Panc1 (cell line): ENCODE data around the gene PDE11A. TPM values are rescaled to one million over a fixed set of nuclear protein-coding genes. Genes with fewer than 3 reads are reported as not detected.

Experiments
- ATAC-seq: fragments of 200-7000 bp; cut with Tn5 transposase; 2 replicates; pipeline ENCODE4 v1.9.1; 2020; ENCODE audit warnings: mild to moderate bottlenecking, moderate library complexity
- BruUV-seq: library from RNA; stranded (reverse); fragments of 400-500 nt; replicated peaks from 2 replicates; lab custom pipeline; 2021; lab: Mats Ljungman, UMichigan
- CTCF ChIA-PET: fragments of 300-600 bp; sonication (Branson Sonifier 250); formaldehyde crosslinking; loops from one replicate; lab custom pipeline; 2022; ENCODE audit warnings: antibody characterized with exemption; lab: Charles Lee
- POLR2A ChIA-PET: fragments of 300-600 bp; sonication (Branson Sonifier 250); formaldehyde crosslinking; loops from one replicate; lab custom pipeline; 2022; ENCODE audit warnings: antibody characterized with exemption; lab: Charles Lee
- DNase-seq: peaks from one replicate; pipeline ENCODE4 v3.0.0-alpha.2; 2010; ENCODE audit warnings: low read depth, low spot score
- H3K27ac ChIP-seq: 2 replicates; pipeline ENCODE4 v1.5.1; 2011; ENCODE audit warnings: mild to moderate bottlenecking, low read length, inconsistent platforms
- H3K27me3 ChIP-seq: fragments of 200-500 bp; sonication (Bioruptor generic); 2 replicates; pipeline ENCODE4 v1.6.0; 2014; ENCODE audit warnings: low read length, inconsistent platforms; ENCODE audit not compliant: control insufficient read depth, insufficient read depth
- H3K36me3 ChIP-seq: fragments of 200-500 bp; sonication (Bioruptor generic); 2 replicates; pipeline ENCODE4 v1.5.1; 2014; ENCODE audit warnings: inconsistent platforms, mild to moderate bottlenecking, low read length, moderate library complexity; ENCODE audit not compliant: control insufficient read depth, insufficient read depth
- H3K4me1 ChIP-seq: 2 replicates; pipeline ENCODE4 v1.5.1; 2011; ENCODE audit warnings: inconsistent platforms, mild to moderate bottlenecking, low read length, moderate library complexity; ENCODE audit not compliant: control insufficient read depth, insufficient read depth
- H3K4me3 ChIP-seq, 2 experiments: 2 replicates each; pipeline ENCODE4 v1.5.1; 2011 to 2012; ENCODE audit warnings: low read depth in 2 of 2, low read length in 2 of 2, mild to moderate bottlenecking in 2 of 2, inconsistent platforms in 1 of 2, moderate library complexity in 1 of 2
- H3K9me3 ChIP-seq: fragments of 200-500 bp; sonication (Bioruptor generic); 2 replicates; pipeline ENCODE4 v1.5.1; 2014; ENCODE audit warnings: low read depth, mild to moderate bottlenecking, inconsistent platforms, low read length, moderate library complexity; ENCODE audit not compliant: control insufficient read depth, insufficient read depth
- CTCF ChIP-seq: fragments of 450-650 bp; IDR thresholded peaks from 2 replicates; pipeline ENCODE4 v1.5.1; 2017; ENCODE audit warnings: mild to moderate bottlenecking
- POLR2AphosphoS5 ChIP-seq: IDR thresholded peaks from 2 replicates; pipeline ENCODE4 v1.6.1; 2012; ENCODE audit warnings: mild to moderate bottlenecking, low read depth, low read length, moderate library complexity
- REST ChIP-seq, 2 experiments: IDR thresholded peaks; 2 replicates each; pipeline ENCODE4 v1.6.1; 2011 to 2012; ENCODE audit warnings: low read depth in 2 of 2, control low read depth in 1 of 2, low read length in 1 of 2, mild to moderate bottlenecking in 1 of 2, moderate library complexity in 1 of 2; ENCODE audit not compliant: insufficient read depth in 1 of 2
- SIN3A ChIP-seq: IDR thresholded peaks from 2 replicates; pipeline ENCODE4 v1.6.1; 2012; ENCODE audit warnings: low read depth, mild to moderate bottlenecking, low read length, moderate library complexity, borderline replicate concordance; ENCODE audit not compliant: insufficient read depth
- TCF7L2 ChIP-seq: IDR thresholded peaks from 2 replicates; pipeline ENCODE4 v1.6.1; 2011; ENCODE audit warnings: mild to moderate bottlenecking, low read depth, low read length, inconsistent platforms
- in situ Hi-C: cut with HindIII; loops from 2 replicates; pipeline ENCODE4 v1.10.0; 2016; ENCODE audit warnings: low sequenced_read_pairs, low pct_unique_long_range_greater_than_20kb
- intact Hi-C: fragments of 100-400 bp; cut with micrococcal nuclease; formaldehyde crosslinking; loops from one replicate; pipeline ENCODE4 v1.10.0; 2022; ENCODE audit not compliant: unreplicated experiment
- total RNA-seq: library from RNA; stranded (reverse); gene quantifications from one replicate; pipeline ENCODE4 v1.2.1, GENCODE V29; 2021; ENCODE audit not compliant: unreplicated experiment

The PDE11A gene
- total RNA-seq, 1 experiment from 2014 or later = not detected

- ChIA-PET POLR2A (no interaction called here), CTCF (no interaction called here)
- no peak for ATAC-seq
- Histone ChIP-seq H3K36me3 (no peaks in the 10 kb centered on the region), H3K27me3 (peaks cover 3% of the 10 kb centered on the region; the same call in 1 of the 2 replicates), H3K9me3 (no peaks in the 10 kb centered on the region), H3K4me1 (no peaks in the 10 kb centered on the region), H3K27ac (no peak overlapping the region), H3K4me3 (no peak overlapping the region)
- in situ Hi-C loops (no loop called here), intact Hi-C loops (no loop called here)
- DNase-seq = no peak
- BruUV-seq = no TSS peak
- TF ChIP-seq REST (IDR thresholded peaks at IDR 0.05; ENCODE audit: insufficient read depth in 1 of 2, low read depth in 2 of 2, low read length in 1 of 2) (no peak), SIN3A (no peak), POLR2AphosphoS5 (no peak), CTCF (no peak), TCF7L2 (no peak)
Observed at GRCh38 chr2:177747384-177747783, 325.2 kb downstream of the PDE11A start.

- ChIA-PET POLR2A (no interaction called here), CTCF (no interaction called here)
- intact Hi-C loops (no loop called here), in situ Hi-C loops (no loop called here)
- Histone ChIP-seq H3K27me3 (peaks cover 2% of the 10 kb centered on the region; the same call in 1 of the 2 replicates), H3K27ac (no peak overlapping the region), H3K4me1 (no peaks in the 10 kb centered on the region), H3K4me3 (no peak overlapping the region), H3K9me3 (no peaks in the 10 kb centered on the region), H3K36me3 (no peaks in the 10 kb centered on the region)
- BruUV-seq = no TSS peak
- TF ChIP-seq TCF7L2 (no peak), SIN3A (no peak), CTCF (no peak), REST (IDR thresholded peaks at IDR 0.05; ENCODE audit: insufficient read depth in 1 of 2, low read depth in 2 of 2, low read length in 1 of 2) (no peak), POLR2AphosphoS5 (no peak)
- no peak for DNase-seq
- no peak for ATAC-seq
Observed at GRCh38 chr2:177746358-177746757, 326.2 kb downstream of the PDE11A start.
